Small intestine (tissue), 7 donors: ENCODE data around the gene COL8A1. TPM values are rescaled to one million over a fixed set of nuclear protein-coding genes. Genes with fewer than 3 reads are reported as not detected.

ENCODE experiments used
- DNase-seq, 2 donors: peaks; one replicate each; pipeline versions ENCODE4 v3.0.0 to v3.0.0-alpha.2; 2013
- FAIRE-seq: peaks from 2 replicates; lab custom pipeline; 2012; peaks lifted over from hg19 to GRCh38; lab: Jason Lieb, UNC
- H3K27ac ChIP-seq, 3 donors: one replicate each; pipeline ENCODE4 v1.5.1; 2013; ENCODE audit warnings: low read length in 2 of 3, mild to moderate bottlenecking in 2 of 3, control low read depth in 1 of 3, inconsistent platforms in 1 of 3, low read depth in 1 of 3, moderate library complexity in 1 of 3
- H3K27me3 ChIP-seq, 3 donors: one replicate each; pipeline ENCODE4 v1.6.1; 2013; ENCODE audit warnings: low read length in 3 of 3, inconsistent platforms in 1 of 3; ENCODE audit not compliant: control insufficient read depth in 3 of 3, insufficient read depth in 3 of 3
- H3K36me3 ChIP-seq, 3 donors: one replicate each; pipeline ENCODE4 v1.6.1; 2013; ENCODE audit warnings: low read length in 3 of 3, inconsistent platforms in 1 of 3, low read depth in 1 of 3, mild to moderate bottlenecking in 1 of 3, moderate library complexity in 1 of 3; ENCODE audit not compliant: control insufficient read depth in 3 of 3, insufficient read depth in 2 of 3
- H3K4me1 ChIP-seq, 3 donors: one replicate each; pipeline ENCODE4 v1.6.1; 2013; ENCODE audit warnings: low read length in 2 of 3, inconsistent platforms in 1 of 3, low read depth in 1 of 3, mild to moderate bottlenecking in 1 of 3, moderate library complexity in 1 of 3; ENCODE audit not compliant: control insufficient read depth in 3 of 3, insufficient read depth in 2 of 3
- H3K4me3 ChIP-seq, 3 donors: one replicate each; pipeline ENCODE4 v1.5.1; 2013; ENCODE audit warnings: low read length in 3 of 3, control low read depth in 1 of 3, inconsistent platforms in 1 of 3, low read depth in 1 of 3, mild to moderate bottlenecking in 1 of 3, moderate library complexity in 1 of 3
- H3K9me3 ChIP-seq, 2 donors: one replicate each; pipeline ENCODE4 v1.6.1; 2013; ENCODE audit warnings: low read depth in 1 of 2, low read length in 1 of 2; ENCODE audit not compliant: control insufficient read depth in 2 of 2, insufficient read depth in 1 of 2
- WGBS, 3 donors: extraction: QIAGEN DNeasy Blood & Tissue Kit; methylation state at CpG; one replicate each; pipeline ENCODE4 v1.1.7; 2013; 5-methylcytosine and 5-hydroxymethylcytosine counted together
- polyA plus RNA-seq, 4 donors: library from polyadenylated mRNA; stranded (reverse) in 3 of 4; unstranded in 1 of 4; fragments of 200-250 nt in 3 of 4; fragments of 120-200 nt in 1 of 4; gene quantifications; one replicate each; pipeline versions ENCODE4 v1.2.1 to v1.2.3, GENCODE V29; 2013
- donor health status: healthy with polysubstance abuse.
- donor health status: control.
- donor health status: control.
- donor health status: Bipolar disorder and iron deficiency.
- donor health status: healthy.

Gene COL8A1
- polyA plus RNA-seq, 4 donors = 0.21 to 4.5 (median 0.25) TPM

- H3K27ac ChIP-seq = no peak overlapping the region
- no peak for FAIRE-seq
Measured at GRCh38 chr3:99683876-99684275, 45.5 kb downstream of the COL8A1 start.

DNA sequence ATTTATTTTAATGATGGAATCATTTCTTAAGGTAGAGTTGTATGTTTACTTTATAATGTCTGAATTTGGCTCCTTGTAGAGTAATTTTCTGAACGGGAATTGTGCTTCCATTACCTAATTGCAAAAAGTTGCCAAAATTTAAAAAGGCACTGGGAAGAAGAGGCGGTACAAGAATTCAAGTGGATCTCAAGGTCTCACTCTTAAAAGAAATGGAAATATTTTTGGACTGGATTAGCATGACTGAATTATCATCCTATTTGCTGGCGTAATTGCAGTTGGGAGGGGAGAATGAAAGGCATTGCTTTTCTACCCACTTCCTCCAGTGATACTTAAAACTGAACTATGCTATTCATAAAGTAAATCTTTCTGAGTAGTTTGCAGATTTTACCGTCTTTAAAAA, 46.2 kb downstream of the COL8A1 start:
- no peaks in the 10 kb centered on the region for H3K36me3 ChIP-seq
- H3K27me3 ChIP-seq = peaks cover 0 to 1% (median 0%) of the 10 kb centered on the region in 3 donors
- WGBS, 3 donors = 65 to 77% (median 76%) methylated on average over 4 of the region's 4 CpGs
- no peak overlapping the region for H3K27ac ChIP-seq
- H3K4me3 ChIP-seq = no peak overlapping the region
- no peaks in the 10 kb centered on the region for H3K9me3 ChIP-seq
- no peak for FAIRE-seq
- no peak for DNase-seq
- no peaks in the 10 kb centered on the region for H3K4me1 ChIP-seq

More at GRCh38 chr3:99683876-99684275, 45.5 kb downstream of the COL8A1 start:
- Histone ChIP-seq H3K9me3 (no peaks in the 10 kb centered on the region), H3K4me3 (no peak overlapping the region), H3K27me3 (peaks cover 0 to 1% (median 0%) of the 10 kb centered on the region in 3 donors), H3K36me3 (no peaks in the 10 kb centered on the region), H3K4me1 (no peaks in the 10 kb centered on the region)
- 62 to 85% (median 72%) methylated on average over 3 of the region's 3 CpGs for WGBS, 3 donors
- no peak for DNase-seq

DNA sequence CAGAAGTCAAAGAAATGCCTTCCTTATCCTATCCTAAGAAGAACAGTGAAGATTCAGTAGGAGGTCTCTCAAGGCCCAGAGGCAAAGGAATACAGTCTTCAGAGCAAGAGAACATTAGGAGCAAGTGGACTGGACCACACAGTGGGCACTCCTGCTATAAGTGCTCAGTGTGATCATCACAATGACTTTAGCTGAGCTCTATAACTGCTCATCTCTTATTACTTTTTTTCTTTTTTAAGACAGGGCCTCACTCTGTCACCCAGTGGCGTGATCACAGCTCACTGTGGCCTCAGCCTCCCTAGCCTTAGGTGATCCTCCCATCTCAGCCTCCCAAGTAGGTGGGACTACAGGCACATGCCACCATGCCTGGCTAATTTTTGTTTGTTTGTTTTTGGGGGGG, 48.1 kb downstream of the COL8A1 start:
- no peak overlapping the region for H3K27ac ChIP-seq
- DNase-seq (no peak), FAIRE-seq (no peak)
- H3K9me3 ChIP-seq = no peaks in the 10 kb centered on the region
- no peak overlapping the region for H3K4me3 ChIP-seq
- WGBS, 3 donors = 44 to 78% (median 47%) methylated on average over 1 of the region's 1 CpG
- H3K36me3 ChIP-seq = no peaks in the 10 kb centered on the region
- no peaks in the 10 kb centered on the region for H3K4me1 ChIP-seq
- H3K27me3 ChIP-seq = peaks cover 0 to 1% (median 0%) of the 10 kb centered on the region in 3 donors

GRCh38 chr3:99686955-99687612, 48.7 kb downstream of the COL8A1 start:
- peak; percentile 23 to 50 for DNase-seq
- 30 to 33% (median 32%) methylated on average over 8 of the region's 8 CpGs for WGBS, 3 donors
- Histone ChIP-seq H3K4me3 (no peak overlapping the region), H3K9me3 (no peaks in the 10 kb centered on the region), H3K4me1 (no peaks in the 10 kb centered on the region), H3K27ac (no peak overlapping the region), H3K27me3 (peaks cover 0 to 1% (median 0%) of the 10 kb centered on the region in 3 donors), H3K36me3 (no peaks in the 10 kb centered on the region)
- no peak for FAIRE-seq

GRCh38 chr3:99690761-99691369, 52.5 kb downstream of the COL8A1 start:
- 47 to 68% (median 51%) methylated on average over 4 of the region's 4 CpGs for WGBS, 3 donors
- H3K36me3 ChIP-seq = no peaks in the 10 kb centered on the region
- FAIRE-seq (no peak), DNase-seq (no peak)
- H3K4me3 ChIP-seq = no peak overlapping the region
- no peaks in the 10 kb centered on the region for H3K4me1 ChIP-seq
- peaks cover 0 to 1% (median 0%) of the 10 kb centered on the region in 3 donors for H3K27me3 ChIP-seq
- no peak overlapping the region for H3K27ac ChIP-seq
- no peaks in the 10 kb centered on the region for H3K9me3 ChIP-seq

- no peak overlapping the region for H3K4me3 ChIP-seq
- DNase-seq = no peak
- no peaks in the 10 kb centered on the region for H3K36me3 ChIP-seq
- no peak overlapping the region for H3K27ac ChIP-seq
- no peaks in the 10 kb centered on the region for H3K27me3 ChIP-seq
- 69 to 85% (median 71%) methylated on average over 2 of the region's 2 CpGs for WGBS, 3 donors
- no peaks in the 10 kb centered on the region for H3K4me1 ChIP-seq
- no peaks in the 10 kb centered on the region for H3K9me3 ChIP-seq
- peak; percentile 10 for FAIRE-seq
Measured at GRCh38 chr3:99693636-99694035, 55.2 kb downstream of the COL8A1 start.

- Histone ChIP-seq H3K36me3 (no peaks in the 10 kb centered on the region), H3K4me3 (no peak overlapping the region), H3K27ac (no peak overlapping the region), H3K9me3 (no peaks in the 10 kb centered on the region), H3K4me1 (no peaks in the 10 kb centered on the region), H3K27me3 (peaks cover 0 to 2% (median 0%) of the 10 kb centered on the region in 3 donors)
- 84 to 95% (median 86%) methylated on average over 5 of the region's 5 CpGs for WGBS, 3 donors
- DNase-seq = no peak
- FAIRE-seq = no peak
Measured at GRCh38 chr3:99696497-99696896, 58.1 kb downstream of the COL8A1 start.

DNA sequence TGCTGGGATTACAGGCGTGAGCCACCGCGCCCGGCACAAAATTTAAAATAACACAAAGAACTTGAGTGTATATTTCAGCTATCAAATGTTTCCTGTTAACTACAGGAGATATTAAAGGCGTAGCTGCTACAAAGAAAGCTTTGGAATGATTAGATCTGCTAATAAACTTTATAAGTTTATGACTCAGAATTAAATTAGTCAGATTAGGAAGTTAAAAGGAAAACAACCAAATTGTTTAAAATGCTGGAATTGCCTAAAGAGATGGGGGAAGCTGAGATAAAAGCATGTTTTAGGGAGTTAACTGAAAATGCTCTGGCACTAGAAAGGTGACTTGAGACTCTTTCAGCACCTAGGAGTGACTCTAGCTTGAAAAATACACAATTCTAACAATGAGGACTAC, 58.9 kb downstream of the COL8A1 start:
- no peak overlapping the region for H3K27ac ChIP-seq
- no peaks in the 10 kb centered on the region for H3K9me3 ChIP-seq
- FAIRE-seq (no peak), DNase-seq (no peak)
- 65 to 89% (median 68%) methylated on average over 5 of the region's 5 CpGs for WGBS, 3 donors
- no peak overlapping the region for H3K4me3 ChIP-seq
- no peaks in the 10 kb centered on the region for H3K4me1 ChIP-seq
- peaks cover 0 to 2% (median 0%) of the 10 kb centered on the region in 3 donors for H3K27me3 ChIP-seq
- no peaks in the 10 kb centered on the region for H3K36me3 ChIP-seq
